Natural killer cell (primary cell): ENCODE data around the gene SLC49A3. TPM values are rescaled to one million over a fixed set of nuclear protein-coding genes. Genes with fewer than 3 reads are reported as not detected.
A peak's percentile ranks its signal among the peaks of the same experiment; 100 is the strongest.

Source experiments
- ATAC-seq, 3 donors: fragments of 150-1000 bp in 2 of 3; fragments of 200-7000 bp in 1 of 3; cut with Tn5 transposase; 1 replicate in 1 of 3; 2 replicates in 2 of 3; pipeline ENCODE4 v1.10.0; 2021; ENCODE audit warnings: mild to moderate bottlenecking in 2 of 3, moderate library complexity in 2 of 3
- DNase-seq, 2 donors: peaks; one replicate each; pipeline versions ENCODE4 v3.0.0 to v3.0.0-alpha.2; 2013 to 2021; ENCODE audit warnings: mixed read lengths in 1 of 2
- H3K27ac ChIP-seq: one replicate; pipeline ENCODE4 v1.5.1; 2013; ENCODE audit warnings: mild to moderate bottlenecking, low read length
- H3K27me3 ChIP-seq: one replicate; pipeline ENCODE4 v1.6.1; 2013; ENCODE audit warnings: low read length; ENCODE audit not compliant: control insufficient read depth, insufficient read depth
- H3K36me3 ChIP-seq: one replicate; pipeline ENCODE4 v1.6.1; 2013; ENCODE audit warnings: low read length; ENCODE audit not compliant: control insufficient read depth, insufficient read depth
- H3K4me1 ChIP-seq: one replicate; pipeline ENCODE4 v1.6.1; 2013; ENCODE audit warnings: low read length; ENCODE audit not compliant: control insufficient read depth, insufficient read depth
- H3K4me3 ChIP-seq: one replicate; pipeline ENCODE4 v1.5.1; 2013; ENCODE audit warnings: low read length
- H3K9me3 ChIP-seq: one replicate; pipeline ENCODE4 v1.6.1; 2013; ENCODE audit warnings: low read length; ENCODE audit not compliant: control insufficient read depth, insufficient read depth
- H3K27ac Mint-ChIP-seq, 2 donors: one replicate each; pipeline ENCODE4 v1.8.0; 2022; ENCODE audit warnings: mild to moderate bottlenecking in 2 of 2, mixed read lengths in 2 of 2, moderate library complexity in 1 of 2
- H3K27me3 Mint-ChIP-seq, 2 donors: one replicate each; pipeline ENCODE4 v1.8.0; 2022; ENCODE audit warnings: low read depth in 2 of 2, mixed read lengths in 2 of 2
- H3K36me3 Mint-ChIP-seq: one replicate; pipeline ENCODE4 v1.8.0; 2022; ENCODE audit warnings: mixed read lengths
- H3K4me1 Mint-ChIP-seq, 2 donors: one replicate each; pipeline ENCODE4 v1.8.0; 2022; ENCODE audit warnings: mixed read lengths in 2 of 2
- H3K4me3 Mint-ChIP-seq: one replicate; pipeline ENCODE4 v1.8.0; 2022; ENCODE audit warnings: mild to moderate bottlenecking, moderate library complexity, mixed read lengths
- H3K9me3 Mint-ChIP-seq, 2 donors: one replicate each; pipeline ENCODE4 v1.8.0; 2022; ENCODE audit warnings: mixed read lengths in 2 of 2
- CTCF ChIP-seq: fragments of 200-600 bp; IDR thresholded peaks from one replicate; pipeline ENCODE4 v1.8.0; 2022; ENCODE audit warnings: antibody characterized with exemption
- WGBS: methylation state at CpG from one replicate; pipeline ENCODE4 v1.1.7; 2013; ENCODE audit warnings: missing lambda C conversion rate; ENCODE audit not compliant: insufficient coverage; 5-methylcytosine and 5-hydroxymethylcytosine counted together
- intact Hi-C: fragments of 100-400 bp; cut with micrococcal nuclease; formaldehyde crosslinking; loops from one replicate; pipeline ENCODE4 v1.14.2; 2022
- total RNA-seq, 4 donors: library from RNA; stranded (reverse); fragments of 120-200 nt in 1 of 4; gene quantifications; one replicate each; pipeline versions ENCODE4 v1.2.3 to v1.2.4, GENCODE V29; 2013 to 2022

Gene SLC49A3
- total RNA-seq, 3 donors from 2014 or later (not counting 1 experiment from before 2014, with no cell fraction given), result 10.0 to 14.9 (median 10.4) TPM

- intact Hi-C loops, result no loop called here
- 90% methylated on average over 14 of the region's 14 CpGs for WGBS
- H3K9me3 ChIP-seq, result no peaks in the 10 kb centered on the region
These were observed 10.4 kb downstream of the SLC49A3 start for GRCh38 chr4:678331-679103.

GRCh38 chr4:677431-678293, 11.3 kb downstream of the SLC49A3 start:
- H3K4me1 Mint-ChIP-seq, result peaks cover 13 to 28% of the 10 kb centered on the region in 2 donors
- peak in 1 of 2 donors; percentile 56 for DNase-seq
- no peak overlapping the region for H3K27ac ChIP-seq
- TF ChIP-seq CTCF, result no peak
- ATAC-seq, result no peak
- no peaks in the 10 kb centered on the region for H3K9me3 Mint-ChIP-seq
- H3K27me3 ChIP-seq, result no peaks in the 10 kb centered on the region
- no peak overlapping the region for H3K4me3 ChIP-seq
- H3K36me3 Mint-ChIP-seq, result no peaks in the 10 kb centered on the region
- WGBS, result 89% methylated on average over 26 of the region's 26 CpGs
- H3K9me3 ChIP-seq, result no peaks in the 10 kb centered on the region
- H3K36me3 ChIP-seq, result peaks cover 2% of the 10 kb centered on the region
- H3K27ac Mint-ChIP-seq, result peak overlapping the region in 1 of 2 donors; percentile 18
- no peak overlapping the region for H3K4me3 Mint-ChIP-seq
- no peaks in the 10 kb centered on the region for H3K27me3 Mint-ChIP-seq
- peaks cover 54% of the 10 kb centered on the region for H3K4me1 ChIP-seq
- intact Hi-C loops, result no loop called here

More at GRCh38 chr4:678331-679103, 10.4 kb downstream of the SLC49A3 start:
- Histone ChIP-seq H3K27ac (no peak overlapping the region), H3K4me1 (peaks cover 50% of the 10 kb centered on the region), H3K4me3 (no peak overlapping the region), H3K36me3 (no peaks in the 10 kb centered on the region), H3K27me3 (no peaks in the 10 kb centered on the region)
- Mint-ChIP-seq H3K4me3 (no peak overlapping the region), H3K27ac (peak overlapping the region in 1 of 2 donors; percentile 18), H3K36me3 (no peaks in the 10 kb centered on the region), H3K9me3 (no peaks in the 10 kb centered on the region), H3K27me3 (no peaks in the 10 kb centered on the region), H3K4me1 (peaks cover 8 to 28% of the 10 kb centered on the region in 2 donors)
- DNase-seq (no peak), ATAC-seq (no peak)
- no peak for TF ChIP-seq CTCF

GRCh38 chr4:676871-677235, 12.1 kb downstream of the SLC49A3 start:
- intact Hi-C loops, result no loop called here
- no peak for ATAC-seq
- H3K4me3 Mint-ChIP-seq, result peak overlapping the region; percentile 50

More at GRCh38 chr4:676871-677235, 12.1 kb downstream of the SLC49A3 start:
- Histone ChIP-seq H3K9me3 (no peaks in the 10 kb centered on the region), H3K27ac (no peak overlapping the region), H3K4me3 (no peak overlapping the region), H3K27me3 (no peaks in the 10 kb centered on the region), H3K4me1 (peaks cover 54% of the 10 kb centered on the region), H3K36me3 (peaks cover 8% of the 10 kb centered on the region)
- H3K4me1 Mint-ChIP-seq, result peaks cover 13 to 26% of the 10 kb centered on the region in 2 donors
- WGBS, result 77% methylated on average over 8 of the region's 8 CpGs
- no peak for DNase-seq
- no peaks in the 10 kb centered on the region for H3K9me3 Mint-ChIP-seq
- no peak for TF ChIP-seq CTCF
- no peaks in the 10 kb centered on the region for H3K27me3 Mint-ChIP-seq
- peak overlapping the region in 1 of 2 donors; percentile 41 for H3K27ac Mint-ChIP-seq
- H3K36me3 Mint-ChIP-seq, result no peaks in the 10 kb centered on the region
